ENCODE measurements around the gene ATAD3B.

DNA sequence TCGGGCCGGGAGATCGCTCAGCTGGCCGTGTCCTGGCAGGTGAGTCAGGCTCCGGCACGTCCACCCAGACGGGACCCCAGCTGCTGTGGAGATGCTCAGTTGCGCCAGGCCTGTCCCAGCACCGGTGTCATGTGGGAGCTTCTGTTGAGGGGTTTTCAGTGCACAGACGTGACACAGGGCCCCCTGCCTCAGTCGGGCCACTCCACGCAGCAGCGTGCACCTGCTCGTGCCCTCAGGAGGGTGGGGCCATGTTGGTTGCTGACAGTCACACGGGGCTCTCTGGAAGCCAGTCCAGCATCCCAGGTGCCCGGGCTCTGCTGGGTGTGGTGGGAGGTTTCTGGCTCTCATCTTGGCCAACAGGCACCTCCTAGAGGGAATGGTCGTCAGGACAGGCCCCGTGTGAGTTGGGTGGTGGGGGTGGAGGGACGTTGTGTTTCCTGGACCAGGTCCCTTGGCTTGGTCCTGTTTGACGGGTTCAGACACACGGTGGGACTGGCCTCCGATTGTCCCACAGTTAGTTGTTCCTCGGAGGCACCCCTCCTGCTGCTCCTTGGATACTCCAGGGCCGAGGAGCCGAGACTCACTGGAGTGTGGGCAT, 19.2 kb downstream of the ATAD3B start:
- no peak for TF ChIP-seq EZH2 (IDR thresholded peaks at IDR 0.05; ENCODE audit: insufficient read depth, poor library complexity, severe bottlenecking)
- no peak for TF ChIP-seq EZH2phosphoT487 (IDR thresholded peaks at IDR 0.05; ENCODE audit: insufficient read depth, low read depth)
